Lower leg skin (tissue), 4 donors: ENCODE data around the gene HOXC9. TPM values are rescaled to one million over a fixed set of nuclear protein-coding genes. Genes with fewer than 3 reads are reported as not detected.

Experiments
- DNase-seq, 2 donors: peaks; one replicate each; pipeline ENCODE4 v3.0.0-alpha.2; 2019; ENCODE audit warnings: low spot score in 2 of 2
- H3K4me3 ChIP-seq: fragments of 200-600 bp; sonication (generic); 2 replicates; pipeline ENCODE4 v1.5.1; 2017; ENCODE audit warnings: mild to moderate bottlenecking, low read depth; ENCODE audit not compliant: poor library complexity, severe bottlenecking
- POLR2A ChIP-seq, 2 donors: fragments of 450-650 bp; IDR thresholded peaks; one replicate each; pipeline ENCODE4 v1.6.1; 2016 to 2017; ENCODE audit warnings: antibody characterized with exemption in 2 of 2, mild to moderate bottlenecking in 1 of 2, moderate library complexity in 1 of 2
- WGBS, 2 donors: methylation state at CpG; one replicate each; pipeline ENCODE4 v1.1.5; 2018; 5-methylcytosine and 5-hydroxymethylcytosine counted together
- intact Hi-C: fragments of 100-400 bp; cut with DNase I; formaldehyde crosslinking; loops from one replicate; pipeline ENCODE4 v1.15.0; 2023; ENCODE audit warnings: low total_unique reads
- total RNA-seq, 4 donors: library from RNA; depleted of rRNA; stranded (reverse); fragments of >200 nt; gene quantifications; one replicate each; pipeline ENCODE4 v1.1.0, GENCODE V29; 2016
- TF ChIP-seq, protein P1 (sequence below), 3 donors: fragments of 450-650 bp; IDR thresholded peaks; one replicate each; pipeline ENCODE4 v1.5.1; 2016; ENCODE audit warnings: antibody characterized with exemption in 3 of 3, mild to moderate bottlenecking in 3 of 3, moderate library complexity in 2 of 3

HOXC9 gene
- total RNA-seq, 4 donors from 2014 or later: 9.6 to 16.8 (median 11.7) TPM

DNA sequence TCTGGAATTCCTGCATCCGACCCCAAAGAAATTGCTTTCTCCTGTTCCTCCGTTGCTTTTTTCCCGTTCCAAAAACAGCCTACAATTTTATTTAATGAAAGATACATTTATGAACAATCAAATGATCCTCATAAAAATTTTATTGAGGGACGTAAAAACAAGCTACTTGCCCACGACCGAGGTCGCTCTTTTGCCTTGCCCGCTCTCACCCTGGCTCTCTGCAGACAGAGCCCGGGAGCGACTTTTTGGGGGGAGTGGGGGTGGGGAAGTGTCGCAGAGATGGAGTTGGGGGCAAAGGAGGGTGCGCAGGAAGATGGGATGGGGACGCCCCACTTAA is 1.1 kb upstream of the HOXC9 start:
- DNase-seq: no peak
- WGBS, 2 donors: 3 to 5% methylated on average over 13 of the region's 13 CpGs
- no peak for TF ChIP-seq POLR2A (IDR thresholded peaks at IDR 0.05)
- TF ChIP-seq, protein P1, sequence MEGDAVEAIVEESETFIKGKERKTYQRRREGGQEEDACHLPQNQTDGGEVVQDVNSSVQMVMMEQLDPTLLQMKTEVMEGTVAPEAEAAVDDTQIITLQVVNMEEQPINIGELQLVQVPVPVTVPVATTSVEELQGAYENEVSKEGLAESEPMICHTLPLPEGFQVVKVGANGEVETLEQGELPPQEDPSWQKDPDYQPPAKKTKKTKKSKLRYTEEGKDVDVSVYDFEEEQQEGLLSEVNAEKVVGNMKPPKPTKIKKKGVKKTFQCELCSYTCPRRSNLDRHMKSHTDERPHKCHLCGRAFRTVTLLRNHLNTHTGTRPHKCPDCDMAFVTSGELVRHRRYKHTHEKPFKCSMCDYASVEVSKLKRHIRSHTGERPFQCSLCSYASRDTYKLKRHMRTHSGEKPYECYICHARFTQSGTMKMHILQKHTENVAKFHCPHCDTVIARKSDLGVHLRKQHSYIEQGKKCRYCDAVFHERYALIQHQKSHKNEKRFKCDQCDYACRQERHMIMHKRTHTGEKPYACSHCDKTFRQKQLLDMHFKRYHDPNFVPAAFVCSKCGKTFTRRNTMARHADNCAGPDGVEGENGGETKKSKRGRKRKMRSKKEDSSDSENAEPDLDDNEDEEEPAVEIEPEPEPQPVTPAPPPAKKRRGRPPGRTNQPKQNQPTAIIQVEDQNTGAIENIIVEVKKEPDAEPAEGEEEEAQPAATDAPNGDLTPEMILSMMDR (IDR thresholded peaks at IDR 0.05): no peak
- intact Hi-C loops: no loop called here
- no peak overlapping the region for H3K4me3 ChIP-seq

DNA sequence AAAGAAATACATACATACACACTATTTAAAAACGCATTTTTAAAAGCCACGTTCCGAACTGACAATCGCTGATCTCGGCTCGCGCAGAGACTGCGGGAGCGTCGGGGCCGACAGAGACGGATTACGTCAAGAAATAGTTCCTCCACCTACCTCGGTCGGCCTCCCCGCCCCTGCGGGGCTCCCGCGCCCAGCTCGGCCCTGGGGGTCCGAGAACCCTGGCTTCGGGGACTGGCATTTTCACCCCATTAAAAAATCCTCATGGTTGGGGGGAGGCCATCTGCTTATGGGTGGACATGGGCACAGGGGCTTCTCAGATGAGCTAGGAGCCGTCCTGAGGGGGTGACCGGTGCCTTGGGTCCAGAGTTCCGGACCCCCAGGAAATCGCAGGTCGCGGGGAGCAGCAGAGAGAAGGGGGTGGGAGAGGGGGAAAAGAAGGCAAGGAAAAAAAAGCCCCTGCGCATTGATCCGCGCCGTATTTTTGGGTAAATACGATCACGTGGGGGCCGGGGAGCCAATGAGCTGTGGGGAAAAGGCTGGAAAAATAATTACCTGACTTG is 324 bp upstream of the HOXC9 start:
- DNase-seq: peak; percentile 79 to 96
- WGBS, 2 donors: 0% methylated on average over 35 of the region's 35 CpGs
- intact Hi-C loops: no loop called here

DNA sequence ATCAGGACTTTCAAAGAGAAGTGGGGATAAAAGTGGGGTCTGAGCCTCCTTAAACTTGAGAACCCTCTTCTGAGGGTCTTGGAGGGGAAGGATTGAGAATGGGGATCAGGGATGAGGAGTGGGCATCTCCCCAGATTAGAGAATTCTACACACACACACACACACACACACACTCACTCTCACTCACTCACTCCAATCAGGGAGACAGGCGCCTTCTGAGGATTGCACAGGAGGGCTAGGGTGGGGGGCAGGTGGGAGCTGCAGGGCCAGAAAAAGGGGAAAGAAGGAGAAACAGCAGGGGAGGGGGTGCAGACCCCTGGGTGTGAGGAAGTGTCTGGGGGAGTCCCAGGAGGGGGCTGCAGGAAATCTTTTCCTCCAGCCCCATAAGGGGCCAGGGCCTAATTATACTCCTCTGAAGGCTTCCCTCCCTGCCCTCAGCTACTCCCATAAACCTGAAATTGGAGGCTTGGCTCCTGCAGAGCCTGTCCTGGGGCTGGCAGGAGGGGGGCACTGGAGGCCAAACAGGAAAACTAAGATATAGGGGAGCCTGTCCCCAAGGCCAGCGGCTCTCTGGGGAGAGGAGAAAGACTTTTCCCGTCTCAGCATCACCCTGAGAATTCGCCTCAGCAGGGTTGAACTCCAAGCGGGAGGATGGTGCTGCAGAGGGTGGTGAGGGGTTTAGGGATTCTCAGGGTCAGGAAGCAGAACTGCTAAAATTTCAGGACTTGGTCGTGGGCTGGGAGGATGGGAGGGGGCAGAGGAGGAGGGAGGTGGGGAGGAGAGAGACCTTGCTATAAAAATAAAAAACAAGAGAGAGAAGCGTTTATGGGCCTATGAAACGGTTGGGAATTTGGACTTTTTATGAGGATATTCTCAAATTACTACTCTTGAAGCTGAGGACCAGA is 1.6 kb downstream of the HOXC9 start:
- WGBS, 2 donors: 40 to 46% methylated on average over 8 of the region's 8 CpGs
- H3K4me3 ChIP-seq: peak overlapping the region; percentile 64
- DNase-seq: no peak
- TF ChIP-seq, protein P1 (IDR thresholded peaks at IDR 0.05): no peak
- no peak for TF ChIP-seq POLR2A (IDR thresholded peaks at IDR 0.05)
- intact Hi-C loops: no loop called here

More for the DNA sequence above, 324 bp upstream of the HOXC9 start:
- peak overlapping the region; percentile 64 for H3K4me3 ChIP-seq
- TF ChIP-seq POLR2A (IDR thresholded peaks at IDR 0.05): no peak
- TF ChIP-seq, protein P1 (IDR thresholded peaks at IDR 0.05): no peak

DNA sequence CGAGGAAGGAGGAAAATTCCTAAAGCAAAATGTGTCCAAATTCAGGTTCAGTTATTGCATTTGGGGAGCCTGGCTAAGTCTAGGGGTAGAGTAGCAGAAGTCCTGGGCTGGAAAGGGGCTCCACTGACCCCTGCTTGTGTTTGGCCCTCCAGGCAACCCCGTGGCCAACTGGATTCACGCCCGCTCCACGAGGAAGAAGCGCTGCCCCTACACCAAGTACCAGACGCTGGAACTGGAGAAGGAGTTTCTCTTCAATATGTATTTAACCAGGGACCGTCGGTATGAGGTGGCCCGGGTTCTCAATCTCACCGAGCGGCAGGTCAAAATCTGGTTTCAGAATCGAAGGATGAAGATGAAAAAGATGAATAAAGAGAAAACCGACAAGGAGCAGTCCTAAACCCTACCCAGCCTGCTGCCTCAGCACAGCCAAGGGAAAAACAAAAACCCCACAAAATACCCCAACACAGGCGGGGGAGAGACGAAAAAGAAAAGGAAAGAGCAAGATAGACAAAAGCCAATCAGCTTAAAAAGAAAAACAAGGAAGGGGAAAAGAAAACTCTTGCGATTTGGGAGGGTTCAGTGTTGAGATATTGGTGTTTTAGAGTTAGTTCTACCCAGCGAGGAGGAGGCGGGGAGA is 2.4 kb downstream of the HOXC9 start:
- 45 to 48% methylated on average over 19 of the region's 19 CpGs for WGBS, 2 donors
- no peak overlapping the region for H3K4me3 ChIP-seq
- no peak for DNase-seq
- intact Hi-C loops: no loop called here
- TF ChIP-seq, protein P1 (IDR thresholded peaks at IDR 0.05): no peak
- no peak for TF ChIP-seq POLR2A (IDR thresholded peaks at IDR 0.05)

DNA sequence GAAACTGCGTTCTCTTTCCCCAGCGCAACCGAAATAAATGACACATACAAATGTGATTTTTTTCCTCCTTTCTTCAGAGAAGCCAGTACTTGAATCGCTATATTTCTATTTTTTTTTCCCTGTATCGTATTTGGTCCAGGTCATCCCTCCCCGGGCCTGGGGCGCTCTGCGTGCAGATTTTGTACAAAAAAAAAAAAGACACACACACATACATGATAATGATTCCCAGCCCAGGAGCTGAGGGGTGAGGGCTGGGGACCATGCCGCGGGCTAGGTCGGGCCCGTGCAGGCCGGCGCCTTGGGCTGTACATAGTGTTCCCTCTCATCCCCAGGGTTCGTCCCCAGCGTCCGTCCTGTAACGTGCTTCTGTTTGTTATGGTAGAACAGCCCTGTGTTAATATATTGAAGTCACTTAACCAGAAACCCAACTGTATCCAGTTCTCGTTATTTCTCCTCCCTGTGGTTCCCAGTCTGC is 3.0 kb downstream of the HOXC9 start:
- no peak overlapping the region for H3K4me3 ChIP-seq
- intact Hi-C loops: no loop called here
- TF ChIP-seq, protein P1 (IDR thresholded peaks at IDR 0.05): no peak
- no peak for TF ChIP-seq POLR2A (IDR thresholded peaks at IDR 0.05)
- no peak for DNase-seq
- WGBS, 2 donors: 47 to 51% methylated on average over 19 of the region's 19 CpGs
